ENCODE measurements around the gene YBX2. TPM values are rescaled to one million over a fixed set of nuclear protein-coding genes. Genes with fewer than 3 reads are reported as not detected.
A peak's percentile ranks its signal among the peaks of the same experiment; 100 is the strongest.

Gene YBX2
- total and polyA plus RNA-seq, 2 donors (not counting 3 experiments of a cell fraction or from before 2014, with no cell fraction given) = 0.15 to 0.31 TPM

- Histone ChIP-seq H3K9ac (replicated peaks; ENCODE audit: extremely low read depth, insufficient read depth, low read length) (peak overlapping the region; percentile 49), H3K79me2 (ENCODE audit: control insufficient read depth, insufficient read depth, low read length) (peaks cover 32% of the 10 kb centered on the region), H3K4me2 (ENCODE audit: insufficient read depth, low read length) (peak overlapping the region; percentile 60), H3K4me3 (replicated peaks in 1 of 3; ENCODE audit: insufficient read depth in 1 of 3, low read depth in 1 of 3, low read length in 3 of 3) (peak overlapping the region in 2 of 3 experiments; percentile 64 to 87), H3K4me1 (ENCODE audit: control insufficient read depth, extremely low read depth, insufficient read depth, low read length) (peaks cover 35% of the 10 kb centered on the region), H3K9me1 (replicated peaks; ENCODE audit: control insufficient read depth, extremely low read depth, insufficient read depth, low read length) (no peaks in the 10 kb centered on the region), H3K9me3 (replicated peaks; ENCODE audit: control insufficient read depth, insufficient read depth, low read length) (no peaks in the 10 kb centered on the region), H4K20me1 (replicated peaks; ENCODE audit: control insufficient read depth, extremely low read depth, insufficient read depth, low read length) (peaks cover 4% of the 10 kb centered on the region), H3K27me3 (ENCODE audit: control insufficient read depth in 2 of 2, insufficient read depth in 2 of 2, low read length in 2 of 2) (no peaks in the 10 kb centered on the region), H3K27ac (ENCODE audit: insufficient read depth, low read depth, low read length) (peak overlapping the region; percentile 65), H3K36me3 (ENCODE audit: control insufficient read depth in 2 of 2, extremely low read depth in 1 of 2, insufficient read depth in 2 of 2, low read length in 2 of 2) (peaks cover 33 to 51% of the 10 kb centered on the region in 2 experiments), H2AFZ (ENCODE audit: low read depth, low read length) (no peak overlapping the region)
- intact Hi-C loops (cut with micrococcal nuclease) (no loop called here), dilution Hi-C loops (cut with MboI; ENCODE audit: extremely low pct_ligation_motif_present, low sequenced_read_pairs) (no loop called here)
- no peak for TF ChIP-seq EZH2 (IDR thresholded peaks at IDR 0.05; ENCODE audit: borderline replicate concordance, low read depth, low read length, severe bottlenecking)
- peak; percentile 40 for TF ChIP-seq POLR2AphosphoS5 (IDR thresholded peaks at IDR 0.05; ENCODE audit: insufficient read depth, low read depth, low read length)
- peak; percentile 30 for TF ChIP-seq POLR2A (IDR thresholded peaks at IDR 0.05; ENCODE audit: low read depth, low read length)
- no peak for FAIRE-seq
- TSS peak; percentile 48 for BruUV-seq (replicated peaks)
- DNase-seq (ENCODE audit: low read depth, low spot score) = no peak
- CTCF ChIA-PET = interaction anchor here (0.7 to 1.8 kb wide), 6 partner anchors 15 to 268 kb away, joined by 3 to 10 read pairs (median 4); partner anchors contain the start of genes NEURL4 and SLC2A4
- POLR2A ChIA-PET = interaction anchor here (1.0 kb wide), 1 partner anchor 15 kb away, joined by 3 read pairs; the partner anchor contains the start of gene NEURL4
These were observed 19.7 kb upstream of the YBX2 start for GRCh38 chr17:7313890-7314718.

- no peak for FAIRE-seq
- H3K4me3 ChIP-seq (replicated peaks in 1 of 3; ENCODE audit: insufficient read depth in 1 of 3, low read depth in 1 of 3, low read length in 3 of 3) = no peak overlapping the region
- no peak overlapping the region for H3K9ac ChIP-seq (replicated peaks; ENCODE audit: extremely low read depth, insufficient read depth, low read length)
- H3K36me3 ChIP-seq (ENCODE audit: control insufficient read depth in 2 of 2, extremely low read depth in 1 of 2, insufficient read depth in 2 of 2, low read length in 2 of 2) = peaks cover 31 to 46% of the 10 kb centered on the region in 2 experiments
- dilution Hi-C loops (cut with MboI; ENCODE audit: extremely low pct_ligation_motif_present, low sequenced_read_pairs) (no loop called here), intact Hi-C loops (cut with micrococcal nuclease) (no loop called here)
- H4K20me1 ChIP-seq (replicated peaks; ENCODE audit: control insufficient read depth, extremely low read depth, insufficient read depth, low read length) = peaks cover 4% of the 10 kb centered on the region
- H3K27ac ChIP-seq (ENCODE audit: insufficient read depth, low read depth, low read length) = no peak overlapping the region
- CTCF ChIA-PET = interaction anchor here (1.0 to 1.8 kb wide), 4 partner anchors 16 to 268 kb away, joined by 3 to 10 read pairs (median 6); partner anchors contain the start of genes NEURL4 and SLC2A4
- no peak overlapping the region for H2AFZ ChIP-seq (ENCODE audit: low read depth, low read length)
- no peak for TF ChIP-seq JUN (IDR thresholded peaks at IDR 0.05; ENCODE audit: borderline replicate concordance, insufficient read depth, insufficient read length, low read depth)
- peak; percentile 42 for TF ChIP-seq POLR2A (IDR thresholded peaks at IDR 0.05; ENCODE audit: low read depth, low read length)
- TF ChIP-seq, protein P1, sequence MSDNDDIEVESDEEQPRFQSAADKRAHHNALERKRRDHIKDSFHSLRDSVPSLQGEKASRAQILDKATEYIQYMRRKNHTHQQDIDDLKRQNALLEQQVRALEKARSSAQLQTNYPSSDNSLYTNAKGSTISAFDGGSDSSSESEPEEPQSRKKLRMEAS (IDR thresholded peaks at IDR 0.05; ENCODE audit: insufficient read depth, insufficient read length) = no peak
- no peak for TF ChIP-seq EZH2 (IDR thresholded peaks at IDR 0.05; ENCODE audit: borderline replicate concordance, low read depth, low read length, severe bottlenecking)
- no peak for TF ChIP-seq GATA2 (IDR thresholded peaks at IDR 0.05; ENCODE audit: insufficient read depth, insufficient read length, low read depth, low read length)
- TF ChIP-seq, protein P2, sequence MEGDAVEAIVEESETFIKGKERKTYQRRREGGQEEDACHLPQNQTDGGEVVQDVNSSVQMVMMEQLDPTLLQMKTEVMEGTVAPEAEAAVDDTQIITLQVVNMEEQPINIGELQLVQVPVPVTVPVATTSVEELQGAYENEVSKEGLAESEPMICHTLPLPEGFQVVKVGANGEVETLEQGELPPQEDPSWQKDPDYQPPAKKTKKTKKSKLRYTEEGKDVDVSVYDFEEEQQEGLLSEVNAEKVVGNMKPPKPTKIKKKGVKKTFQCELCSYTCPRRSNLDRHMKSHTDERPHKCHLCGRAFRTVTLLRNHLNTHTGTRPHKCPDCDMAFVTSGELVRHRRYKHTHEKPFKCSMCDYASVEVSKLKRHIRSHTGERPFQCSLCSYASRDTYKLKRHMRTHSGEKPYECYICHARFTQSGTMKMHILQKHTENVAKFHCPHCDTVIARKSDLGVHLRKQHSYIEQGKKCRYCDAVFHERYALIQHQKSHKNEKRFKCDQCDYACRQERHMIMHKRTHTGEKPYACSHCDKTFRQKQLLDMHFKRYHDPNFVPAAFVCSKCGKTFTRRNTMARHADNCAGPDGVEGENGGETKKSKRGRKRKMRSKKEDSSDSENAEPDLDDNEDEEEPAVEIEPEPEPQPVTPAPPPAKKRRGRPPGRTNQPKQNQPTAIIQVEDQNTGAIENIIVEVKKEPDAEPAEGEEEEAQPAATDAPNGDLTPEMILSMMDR (IDR thresholded peaks at IDR 0.05; ENCODE audit: extremely low read depth in 1 of 2, insufficient read depth in 1 of 2, low read depth in 1 of 2, low read length in 2 of 2) = peak in 1 of 2 donors; percentile 7
- TF ChIP-seq POLR2AphosphoS5 (IDR thresholded peaks at IDR 0.05; ENCODE audit: insufficient read depth, low read depth, low read length) = peak; percentile 62
- TF ChIP-seq MYC (IDR thresholded peaks at IDR 0.05; ENCODE audit: low read depth, low read length) = no peak
- TF ChIP-seq FOS (IDR thresholded peaks at IDR 0.05; ENCODE audit: borderline replicate concordance, insufficient read depth, low read length) = no peak
- H3K27me3 ChIP-seq (ENCODE audit: control insufficient read depth in 2 of 2, insufficient read depth in 2 of 2, low read length in 2 of 2) = no peaks in the 10 kb centered on the region
- POLR2A ChIA-PET = no interaction called here
- H3K4me2 ChIP-seq (ENCODE audit: insufficient read depth, low read length) = peak overlapping the region; percentile 60
- no peaks in the 10 kb centered on the region for H3K9me3 ChIP-seq (replicated peaks; ENCODE audit: control insufficient read depth, insufficient read depth, low read length)
- BruUV-seq (replicated peaks) = no TSS peak
- H3K4me1 ChIP-seq (ENCODE audit: control insufficient read depth, extremely low read depth, insufficient read depth, low read length) = peaks cover 36% of the 10 kb centered on the region
- DNase-seq (ENCODE audit: low read depth, low spot score) = no peak
- H3K79me2 ChIP-seq (ENCODE audit: control insufficient read depth, insufficient read depth, low read length) = peaks cover 40% of the 10 kb centered on the region
- no peaks in the 10 kb centered on the region for H3K9me1 ChIP-seq (replicated peaks; ENCODE audit: control insufficient read depth, extremely low read depth, insufficient read depth, low read length)
These were observed 18.9 kb upstream of the YBX2 start for GRCh38 chr17:7313088-7313889.

All from endothelial cell of umbilical vein (primary cell).